Raji (cell line): ENCODE measurements around the gene GLCE.

Source experiments
- POLR2A ChIP-seq: IDR thresholded peaks from 2 replicates; pipeline ENCODE4 v1.6.1; 2011; ENCODE audit warnings: low read depth, low read length, control low read depth; ENCODE audit not compliant: insufficient read depth

Gene GLCE

GRCh38 chr15:69302929-69303328, 142.5 kb downstream of the GLCE start:
- TF ChIP-seq POLR2A, result no peak

GRCh38 chr15:69303337-69304181, 143.1 kb downstream of the GLCE start:
- no peak for TF ChIP-seq POLR2A

DNA sequence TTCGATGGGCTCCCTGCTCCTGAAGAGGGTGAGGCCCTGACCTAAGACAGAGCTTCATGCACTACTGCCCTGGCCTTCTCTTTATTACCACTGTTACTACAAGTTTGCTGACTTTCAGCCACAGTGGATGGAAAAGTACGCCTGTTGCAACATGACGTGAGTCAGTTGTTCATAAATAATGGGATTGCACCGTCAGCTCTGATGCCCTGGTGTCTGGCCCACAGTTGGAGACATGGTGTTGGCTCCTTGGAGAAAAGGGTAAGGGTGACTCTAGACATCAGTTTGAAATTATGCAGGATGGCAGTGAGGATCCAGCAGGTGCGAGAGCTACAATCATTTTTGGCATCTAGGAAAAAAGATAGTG, 143.7 kb downstream of the GLCE start:
- no peak for TF ChIP-seq POLR2A

GRCh38 chr15:69305204-69305931, 144.9 kb downstream of the GLCE start:
- TF ChIP-seq POLR2A, result no peak

GRCh38 chr15:69305933-69306568, 145.6 kb downstream of the GLCE start:
- TF ChIP-seq POLR2A, result no peak

- TF ChIP-seq POLR2A, result no peak
Observed at GRCh38 chr15:69307939-69308338, 147.5 kb downstream of the GLCE start.

DNA sequence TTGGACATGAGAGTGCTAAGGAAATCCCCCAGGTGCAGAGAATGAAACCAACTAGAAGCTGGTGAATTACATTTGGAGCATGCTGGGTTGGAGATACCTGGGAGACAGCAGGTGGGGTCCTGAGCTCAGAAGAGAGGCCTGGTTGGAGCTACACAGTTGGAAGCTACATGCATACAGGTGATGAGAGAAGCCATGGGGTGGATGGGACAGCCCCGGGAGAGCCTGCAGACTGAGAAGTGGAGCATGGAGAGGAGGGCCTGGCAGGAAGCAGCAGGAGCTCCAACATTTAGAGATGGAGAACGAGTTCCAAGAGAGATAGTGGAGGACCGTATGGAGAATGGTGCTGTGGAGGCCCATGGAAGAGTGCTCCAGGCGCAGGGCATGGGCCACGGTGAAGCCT, 148.5 kb downstream of the GLCE start:
- TF ChIP-seq POLR2A, result no peak

GRCh38 chr15:69311319-69311721, 150.9 kb downstream of the GLCE start:
- TF ChIP-seq POLR2A, result no peak

DNA sequence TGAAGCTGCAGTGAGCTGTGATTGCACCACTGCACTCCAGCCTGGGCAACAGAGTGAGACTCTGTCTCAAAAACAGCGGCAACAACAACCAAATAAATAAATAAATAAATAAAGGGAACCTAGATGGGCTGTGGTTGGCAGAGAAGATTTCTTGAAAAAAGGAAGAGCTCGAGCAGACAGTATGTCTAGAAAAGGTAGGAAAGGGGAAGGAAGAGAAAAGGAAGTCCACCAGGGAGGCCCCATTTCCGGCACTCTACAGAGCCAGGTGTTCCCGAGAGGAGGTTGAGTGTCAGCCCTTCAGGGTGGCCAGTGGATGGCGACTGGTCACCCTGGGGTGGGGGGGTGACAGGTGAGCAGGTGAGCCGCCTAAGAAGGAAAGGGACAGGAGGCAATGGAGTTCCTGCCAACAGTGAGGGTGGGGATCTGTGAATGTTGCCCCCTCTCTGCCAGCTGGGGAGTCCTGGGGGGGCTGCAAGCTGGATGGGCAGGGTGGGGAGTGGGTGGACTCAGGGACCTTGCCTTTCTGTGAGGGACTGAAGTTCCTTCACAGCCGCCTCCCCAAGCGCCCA, 153.1 kb downstream of the GLCE start:
- TF ChIP-seq POLR2A, result no peak

- no peak for TF ChIP-seq POLR2A
Observed at GRCh38 chr15:69314131-69314530, 153.7 kb downstream of the GLCE start.

- TF ChIP-seq POLR2A, result no peak
Observed at GRCh38 chr15:69314736-69315135, 154.3 kb downstream of the GLCE start.

GRCh38 chr15:69315402-69316110, 155.1 kb downstream of the GLCE start:
- no peak for TF ChIP-seq POLR2A

- no peak for TF ChIP-seq POLR2A
Observed at GRCh38 chr15:69316291-69316690, 155.9 kb downstream of the GLCE start.

GRCh38 chr15:69317392-69317841, 157.0 kb downstream of the GLCE start:
- no peak for TF ChIP-seq POLR2A

GRCh38 chr15:69318033-69318432, 157.6 kb downstream of the GLCE start:
- TF ChIP-seq POLR2A, result no peak
